ENCODE data around the gene CLN6. TPM values are rescaled to one million over a fixed set of nuclear protein-coding genes. Genes with fewer than 3 reads are reported as not detected.

Gene CLN6
- total RNA-seq, 1 donor from 2014 or later: 3.7 TPM

Other genes with a start within 250 kb of the CLN6 start
- gene PIAS1, start 175.4 kb downstream of the CLN6 start, total RNA-seq: 18.8 TPM
- gene CALML4, start 24.4 kb downstream of the CLN6 start, total RNA-seq: 1.6 TPM
- gene FEM1B, start 48.0 kb upstream of the CLN6 start, total RNA-seq: 213 TPM
- 2.0 TPM for gene ITGA11, start 202.4 kb upstream of the CLN6 start, total RNA-seq